Large intestine (tissue), 3 donors: ENCODE results near the gene FOXO3. TPM values are rescaled to one million over a fixed set of nuclear protein-coding genes. Genes with fewer than 3 reads are reported as not detected.
A peak's percentile ranks its signal among the peaks of the same experiment; 100 is the strongest.

Source experiments
- DNase-seq, 2 donors: peaks; one replicate each; pipeline versions ENCODE4 v3.0.0 to v3.0.0-alpha.2; 2013
- H3K27ac ChIP-seq: one replicate; pipeline ENCODE4 v1.5.1; 2013; ENCODE audit warnings: low read length
- H3K27me3 ChIP-seq: 2 replicates; pipeline ENCODE4 v1.6.1; 2013; ENCODE audit warnings: low read length; ENCODE audit not compliant: control insufficient read depth, insufficient read depth
- H3K36me3 ChIP-seq: 2 replicates; pipeline ENCODE4 v1.6.1; 2013; ENCODE audit warnings: low read length; ENCODE audit not compliant: control insufficient read depth, insufficient read depth
- H3K4me1 ChIP-seq: one replicate; pipeline ENCODE4 v1.6.1; 2013; ENCODE audit warnings: low read length; ENCODE audit not compliant: control insufficient read depth, insufficient read depth
- H3K4me3 ChIP-seq: one replicate; pipeline ENCODE4 v1.5.1; 2013; ENCODE audit warnings: low read length
- H3K9me3 ChIP-seq: one replicate; pipeline ENCODE4 v1.6.1; 2013; ENCODE audit warnings: mild to moderate bottlenecking, low read depth, low read length, moderate library complexity; ENCODE audit not compliant: control insufficient read depth
- WGBS: methylation state at CpG from one replicate; pipeline ENCODE4 v1.1.5; 2013; ENCODE audit warnings: low lambda C conversion rate; ENCODE audit not compliant: insufficient coverage; 5-methylcytosine and 5-hydroxymethylcytosine counted together
- polyA plus RNA-seq: library from polyadenylated mRNA; unstranded; fragments of 120-200 nt; gene quantifications from one replicate; pipeline ENCODE4 v1.2.1, GENCODE V29; 2013

Gene FOXO3
- polyA plus RNA-seq, 1 donor, result 39.9 TPM

GRCh38 chr6:108596956-108597355 lies 36.2 kb downstream of the FOXO3 start:
- no peak overlapping the region for H3K4me3 ChIP-seq
- H3K36me3 ChIP-seq, result no peaks in the 10 kb centered on the region
- no peaks in the 10 kb centered on the region for H3K9me3 ChIP-seq
- no peak overlapping the region for H3K27ac ChIP-seq
- no peaks in the 10 kb centered on the region for H3K27me3 ChIP-seq
- no peak for DNase-seq
- H3K4me1 ChIP-seq, result peaks cover 11% of the 10 kb centered on the region

GRCh38 chr6:108597572-108598304 lies 37.0 kb downstream of the FOXO3 start:
- no peak overlapping the region for H3K4me3 ChIP-seq
- peaks cover 5% of the 10 kb centered on the region for H3K4me1 ChIP-seq
- 100% methylated on average over 1 of the region's 5 CpGs for WGBS
- H3K9me3 ChIP-seq, result no peaks in the 10 kb centered on the region
- no peaks in the 10 kb centered on the region for H3K27me3 ChIP-seq
- no peaks in the 10 kb centered on the region for H3K36me3 ChIP-seq
- no peak overlapping the region for H3K27ac ChIP-seq
- no peak for DNase-seq

GRCh38 chr6:108598305-108598863 lies 37.7 kb downstream of the FOXO3 start:
- DNase-seq, result peak in 1 of 2 donors; percentile 11
- Histone ChIP-seq H3K4me3 (no peak overlapping the region), H3K36me3 (no peaks in the 10 kb centered on the region), H3K4me1 (peaks cover 5% of the 10 kb centered on the region), H3K27me3 (no peaks in the 10 kb centered on the region), H3K9me3 (no peaks in the 10 kb centered on the region), H3K27ac (no peak overlapping the region)
- no CpG with 5 or more reads among the region's 2 CpGs for WGBS

- no peaks in the 10 kb centered on the region for H3K36me3 ChIP-seq
- DNase-seq, result no peak
- 94% methylated on average over 3 of the region's 5 CpGs for WGBS
- H3K9me3 ChIP-seq, result no peaks in the 10 kb centered on the region
- no peaks in the 10 kb centered on the region for H3K27me3 ChIP-seq
- no peak overlapping the region for H3K4me3 ChIP-seq
- no peak overlapping the region for H3K27ac ChIP-seq
- peaks cover 6% of the 10 kb centered on the region for H3K4me1 ChIP-seq
These were observed 43.4 kb downstream of the FOXO3 start for GRCh38 chr6:108604156-108604555.

- Histone ChIP-seq H3K9me3 (no peaks in the 10 kb centered on the region), H3K4me3 (no peak overlapping the region), H3K4me1 (peaks cover 9% of the 10 kb centered on the region), H3K36me3 (no peaks in the 10 kb centered on the region), H3K27me3 (no peaks in the 10 kb centered on the region), H3K27ac (no peak overlapping the region)
- no peak for DNase-seq
- no CpG with 5 or more reads among the region's 3 CpGs for WGBS
These were observed 45.6 kb downstream of the FOXO3 start for GRCh38 chr6:108606250-108606690.

- Histone ChIP-seq H3K4me1 (peaks cover 9% of the 10 kb centered on the region), H3K36me3 (no peaks in the 10 kb centered on the region), H3K4me3 (no peak overlapping the region), H3K27ac (no peak overlapping the region), H3K9me3 (peaks cover 5% of the 10 kb centered on the region), H3K27me3 (no peaks in the 10 kb centered on the region)
- WGBS, result 100% methylated on average over 1 of the region's 7 CpGs
- DNase-seq, result no peak
These were observed 47.9 kb downstream of the FOXO3 start for GRCh38 chr6:108608453-108609275.

- Histone ChIP-seq H3K27me3 (no peaks in the 10 kb centered on the region), H3K36me3 (no peaks in the 10 kb centered on the region), H3K27ac (no peak overlapping the region), H3K9me3 (peaks cover 5% of the 10 kb centered on the region), H3K4me1 (peaks cover 9% of the 10 kb centered on the region), H3K4me3 (no peak overlapping the region)
- no peak for DNase-seq
- WGBS, result 93% methylated on average over 3 of the region's 5 CpGs
These were observed 48.6 kb downstream of the FOXO3 start for GRCh38 chr6:108609276-108609769.

- 100% methylated on average over 1 of the region's 3 CpGs for WGBS
- Histone ChIP-seq H3K9me3 (peaks cover 5% of the 10 kb centered on the region), H3K4me1 (peaks cover 9% of the 10 kb centered on the region), H3K4me3 (no peak overlapping the region), H3K27me3 (no peaks in the 10 kb centered on the region), H3K36me3 (no peaks in the 10 kb centered on the region), H3K27ac (no peak overlapping the region)
- DNase-seq, result no peak
These were observed 49.6 kb downstream of the FOXO3 start for GRCh38 chr6:108610270-108610839.

- Histone ChIP-seq H3K4me1 (peaks cover 8% of the 10 kb centered on the region), H3K36me3 (no peaks in the 10 kb centered on the region), H3K27ac (no peak overlapping the region), H3K4me3 (no peak overlapping the region), H3K9me3 (peaks cover 5% of the 10 kb centered on the region), H3K27me3 (no peaks in the 10 kb centered on the region)
- no peak for DNase-seq
- no CpG with 5 or more reads among the region's 4 CpGs for WGBS
These were observed 50.4 kb downstream of the FOXO3 start for GRCh38 chr6:108610957-108611586.

- no peak for DNase-seq
- H3K9me3 ChIP-seq, result peaks cover 5% of the 10 kb centered on the region
- H3K27me3 ChIP-seq, result no peaks in the 10 kb centered on the region
- no peaks in the 10 kb centered on the region for H3K36me3 ChIP-seq
- peaks cover 3% of the 10 kb centered on the region for H3K4me1 ChIP-seq
- H3K4me3 ChIP-seq, result no peak overlapping the region
- H3K27ac ChIP-seq, result no peak overlapping the region
These were observed 52.1 kb downstream of the FOXO3 start for GRCh38 chr6:108612852-108613251.
